Suprapubic skin (tissue), 4 donors: Measurements from ENCODE around the gene TMEFF2. TPM values are rescaled to one million over a fixed set of nuclear protein-coding genes. Genes with fewer than 3 reads are reported as not detected.

Source experiments
- DNase-seq, 2 donors: peaks; one replicate each; pipeline ENCODE4 v3.0.0-alpha.2; 2019; ENCODE audit warnings: low spot score in 2 of 2
- H3K27ac ChIP-seq: fragments of 200-600 bp; sonication (generic); one replicate; pipeline ENCODE4 v1.5.1; 2019
- H3K27me3 ChIP-seq: fragments of 200-600 bp; sonication (generic); one replicate; pipeline ENCODE4 v1.5.1; 2019
- H3K36me3 ChIP-seq: fragments of 200-600 bp; sonication (generic); one replicate; pipeline ENCODE4 v1.5.1; 2019
- H3K4me1 ChIP-seq: fragments of 200-600 bp; sonication (generic); one replicate; pipeline ENCODE4 v1.5.1; 2019
- H3K4me3 ChIP-seq: fragments of 200-600 bp; sonication (generic); one replicate; pipeline ENCODE4 v1.5.1; 2019; ENCODE audit warnings: mild to moderate bottlenecking
- H3K9me3 ChIP-seq: fragments of 200-600 bp; sonication (generic); one replicate; pipeline ENCODE4 v1.5.1; 2019
- EP300 ChIP-seq: sonication (generic); formaldehyde crosslinking; IDR thresholded peaks from one replicate; pipeline ENCODE4 v1.6.1; 2017; ENCODE audit warnings: antibody characterized with exemption
- POLR2A ChIP-seq, 2 donors: fragments of 450-650 bp; IDR thresholded peaks; one replicate each; pipeline ENCODE4 v1.6.1; 2017; ENCODE audit warnings: antibody characterized with exemption in 2 of 2, mild to moderate bottlenecking in 2 of 2, moderate library complexity in 2 of 2
- POLR2AphosphoS5 ChIP-seq, 3 donors: sonication (generic); formaldehyde crosslinking; IDR thresholded peaks; one replicate each; pipeline ENCODE4 v1.6.1; 2017; ENCODE audit warnings: antibody characterized with exemption in 3 of 3
- WGBS: methylation state at CpG from one replicate; pipeline ENCODE4 v1.1.5; 2018; 5-methylcytosine and 5-hydroxymethylcytosine counted together
- total RNA-seq, 4 donors: library from RNA; depleted of rRNA; stranded (reverse); fragments of >200 nt; gene quantifications; one replicate each; pipeline ENCODE4 v1.1.0, GENCODE V29; 2016
- TF ChIP-seq, protein P1 (sequence below), 2 donors: fragments of 200-600 bp in 1 of 2; fragments of 450-650 bp in 1 of 2; sonication (generic) in 1 of 2; IDR thresholded peaks; one replicate each; pipeline ENCODE4 v1.5.1; 2016 to 2019; ENCODE audit warnings: antibody characterized with exemption in 2 of 2, mild to moderate bottlenecking in 1 of 2, moderate library complexity in 1 of 2

Gene TMEFF2
- total RNA-seq, 4 donors from 2014 or later, result 0.36 TPM; not detected in 3

DNA sequence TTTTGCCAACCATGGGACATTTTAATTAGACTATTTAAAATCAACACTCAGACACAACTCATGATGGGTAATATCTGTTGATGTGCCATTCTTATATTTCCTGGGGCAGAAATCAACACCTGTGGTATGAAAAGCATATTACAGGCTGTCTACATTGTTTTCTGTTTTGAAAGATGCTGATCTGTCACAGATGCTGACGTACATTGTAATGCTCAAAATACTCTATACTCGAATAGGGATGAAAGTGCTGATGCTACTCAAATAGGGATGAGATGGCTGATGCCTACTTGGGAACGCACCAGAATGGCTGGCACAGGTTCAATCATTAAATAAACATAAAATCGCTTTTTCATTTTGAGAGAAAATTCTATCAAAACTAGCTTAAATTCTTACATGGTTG lies 41.2 kb downstream of the TMEFF2 start:
- TF ChIP-seq POLR2A (IDR thresholded peaks at IDR 0.05), result no peak
- TF ChIP-seq, protein P1, sequence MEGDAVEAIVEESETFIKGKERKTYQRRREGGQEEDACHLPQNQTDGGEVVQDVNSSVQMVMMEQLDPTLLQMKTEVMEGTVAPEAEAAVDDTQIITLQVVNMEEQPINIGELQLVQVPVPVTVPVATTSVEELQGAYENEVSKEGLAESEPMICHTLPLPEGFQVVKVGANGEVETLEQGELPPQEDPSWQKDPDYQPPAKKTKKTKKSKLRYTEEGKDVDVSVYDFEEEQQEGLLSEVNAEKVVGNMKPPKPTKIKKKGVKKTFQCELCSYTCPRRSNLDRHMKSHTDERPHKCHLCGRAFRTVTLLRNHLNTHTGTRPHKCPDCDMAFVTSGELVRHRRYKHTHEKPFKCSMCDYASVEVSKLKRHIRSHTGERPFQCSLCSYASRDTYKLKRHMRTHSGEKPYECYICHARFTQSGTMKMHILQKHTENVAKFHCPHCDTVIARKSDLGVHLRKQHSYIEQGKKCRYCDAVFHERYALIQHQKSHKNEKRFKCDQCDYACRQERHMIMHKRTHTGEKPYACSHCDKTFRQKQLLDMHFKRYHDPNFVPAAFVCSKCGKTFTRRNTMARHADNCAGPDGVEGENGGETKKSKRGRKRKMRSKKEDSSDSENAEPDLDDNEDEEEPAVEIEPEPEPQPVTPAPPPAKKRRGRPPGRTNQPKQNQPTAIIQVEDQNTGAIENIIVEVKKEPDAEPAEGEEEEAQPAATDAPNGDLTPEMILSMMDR (IDR thresholded peaks at IDR 0.05), result no peak
- no peak for TF ChIP-seq POLR2AphosphoS5 (IDR thresholded peaks at IDR 0.05)
- no peak for TF ChIP-seq EP300
- Histone ChIP-seq H3K27me3 (no peaks in the 10 kb centered on the region), H3K27ac (no peak overlapping the region), H3K9me3 (no peaks in the 10 kb centered on the region), H3K4me3 (no peak overlapping the region), H3K4me1 (no peaks in the 10 kb centered on the region), H3K36me3 (no peaks in the 10 kb centered on the region)
- 86% methylated on average over 4 of the region's 4 CpGs for WGBS
- DNase-seq, result no peak

DNA sequence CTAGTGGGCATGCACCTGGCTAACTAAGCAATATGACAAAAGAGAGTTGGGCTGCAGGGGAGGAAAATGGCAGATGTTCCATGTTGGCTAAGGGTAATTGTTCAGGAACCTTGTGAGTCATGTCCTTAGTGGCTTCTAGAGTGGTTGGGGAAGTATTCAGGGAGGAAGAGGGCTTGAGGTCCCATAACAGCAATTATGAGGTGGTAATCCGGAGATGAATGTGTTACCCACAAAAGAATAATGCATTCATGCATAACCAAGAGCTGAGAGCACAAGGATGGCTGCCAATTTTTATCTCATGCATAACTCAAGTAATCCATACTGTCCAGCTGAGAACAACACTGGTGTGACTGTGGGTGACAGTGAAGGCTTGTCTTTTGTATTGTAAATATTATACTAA lies 42.9 kb downstream of the TMEFF2 start:
- no peaks in the 10 kb centered on the region for H3K27me3 ChIP-seq
- no peaks in the 10 kb centered on the region for H3K36me3 ChIP-seq
- TF ChIP-seq POLR2A (IDR thresholded peaks at IDR 0.05) (no peak), EP300 (no peak), POLR2AphosphoS5 (IDR thresholded peaks at IDR 0.05) (no peak)
- TF ChIP-seq, protein P1 (IDR thresholded peaks at IDR 0.05), result no peak
- H3K4me1 ChIP-seq, result no peaks in the 10 kb centered on the region
- no peak for DNase-seq
- H3K4me3 ChIP-seq, result no peak overlapping the region
- WGBS, result 78% methylated on average over 1 of the region's 1 CpG
- H3K9me3 ChIP-seq, result no peaks in the 10 kb centered on the region
- H3K27ac ChIP-seq, result no peak overlapping the region

DNA sequence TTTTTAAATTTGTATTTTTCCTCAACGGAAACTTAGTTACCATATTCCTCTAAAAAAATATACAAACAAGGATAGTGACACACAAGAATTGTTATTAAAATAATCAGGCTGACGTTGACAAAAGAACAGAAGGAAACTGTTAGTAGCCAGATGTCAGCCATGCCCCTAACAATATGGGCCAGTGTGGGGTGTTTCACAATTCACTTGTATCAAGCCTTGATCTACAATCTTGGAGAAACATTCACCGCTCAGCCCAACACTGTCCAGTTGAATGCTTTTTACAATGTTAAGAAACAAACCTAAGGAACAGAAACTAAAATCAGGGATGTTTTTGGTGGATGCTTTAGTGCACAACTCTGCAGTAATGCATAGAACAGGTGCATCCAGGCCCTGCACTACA lies 44.6 kb downstream of the TMEFF2 start:
- no peak for DNase-seq
- H3K36me3 ChIP-seq, result no peaks in the 10 kb centered on the region
- WGBS, result 77% methylated on average over 3 of the region's 3 CpGs
- H3K27me3 ChIP-seq, result no peaks in the 10 kb centered on the region
- H3K4me1 ChIP-seq, result no peaks in the 10 kb centered on the region
- H3K4me3 ChIP-seq, result no peak overlapping the region
- no peak for TF ChIP-seq EP300
- TF ChIP-seq, protein P1 (IDR thresholded peaks at IDR 0.05), result no peak
- no peak for TF ChIP-seq POLR2AphosphoS5 (IDR thresholded peaks at IDR 0.05)
- no peak for TF ChIP-seq POLR2A (IDR thresholded peaks at IDR 0.05)
- H3K27ac ChIP-seq, result no peak overlapping the region
- H3K9me3 ChIP-seq, result no peaks in the 10 kb centered on the region

DNA sequence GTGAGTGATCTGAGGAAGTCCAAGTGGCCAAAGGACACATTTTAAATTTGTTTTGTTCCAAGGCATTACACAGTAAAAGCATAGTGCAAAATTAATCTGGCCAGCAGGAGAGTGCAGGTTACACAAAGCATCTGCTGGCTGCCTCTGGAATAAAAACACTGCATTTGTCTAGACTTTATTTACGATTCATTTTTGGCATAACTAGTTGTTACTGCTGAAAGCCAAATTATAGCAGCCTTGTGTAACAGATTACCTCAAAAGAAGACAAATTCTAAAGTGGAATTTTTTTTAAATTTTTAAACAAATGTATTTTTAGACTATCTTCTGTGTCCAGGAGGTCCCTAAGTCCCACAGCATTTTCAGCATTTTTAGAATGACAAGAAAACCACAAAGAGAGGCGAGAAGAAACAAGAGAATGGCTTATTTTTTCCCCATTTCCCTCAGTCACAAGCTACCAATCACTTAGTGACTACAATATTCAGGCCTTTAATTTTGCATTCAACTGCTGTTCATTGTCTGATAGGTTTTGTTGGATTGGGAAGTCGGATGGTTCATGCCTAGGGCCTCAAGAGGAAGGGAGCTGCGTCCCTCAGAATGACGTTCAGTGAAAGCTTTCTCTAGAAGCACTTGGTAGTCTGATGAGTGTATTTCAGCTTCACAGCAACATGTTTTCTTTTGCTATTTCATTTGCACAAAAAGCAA lies 46.0 kb downstream of the TMEFF2 start:
- Histone ChIP-seq H3K4me3 (no peak overlapping the region), H3K27ac (peak overlapping the region; percentile 39), H3K4me1 (no peaks in the 10 kb centered on the region), H3K9me3 (no peaks in the 10 kb centered on the region), H3K36me3 (no peaks in the 10 kb centered on the region), H3K27me3 (no peaks in the 10 kb centered on the region)
- 48% methylated on average over 5 of the region's 5 CpGs for WGBS
- TF ChIP-seq POLR2A (IDR thresholded peaks at IDR 0.05) (no peak), POLR2AphosphoS5 (IDR thresholded peaks at IDR 0.05) (no peak), EP300 (no peak)
- TF ChIP-seq, protein P1 (IDR thresholded peaks at IDR 0.05), result no peak
- DNase-seq, result no peak

DNA sequence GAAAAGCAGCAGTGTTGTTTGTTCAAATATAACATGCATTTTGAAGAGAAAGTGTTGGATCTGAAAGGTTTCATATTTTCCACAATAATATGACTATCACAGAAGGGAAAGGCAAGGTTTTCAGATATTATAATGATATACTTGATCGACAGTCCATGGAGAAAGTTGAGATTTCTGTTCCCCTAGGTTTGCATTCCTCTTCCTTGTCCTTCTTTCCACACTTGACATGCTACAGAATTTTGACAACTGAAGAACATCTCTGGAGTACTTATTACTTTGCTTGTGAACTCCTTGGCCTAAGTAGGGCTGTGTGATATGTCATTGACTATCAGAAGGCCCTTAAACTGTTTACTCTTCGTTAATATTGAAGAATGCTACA lies 46.5 kb downstream of the TMEFF2 start:
- H3K9me3 ChIP-seq, result no peaks in the 10 kb centered on the region
- no peak for DNase-seq
- TF ChIP-seq POLR2A (IDR thresholded peaks at IDR 0.05), result no peak
- TF ChIP-seq, protein P1 (IDR thresholded peaks at IDR 0.05), result no peak
- H3K27ac ChIP-seq, result no peak overlapping the region
- H3K36me3 ChIP-seq, result no peaks in the 10 kb centered on the region
- H3K4me1 ChIP-seq, result no peaks in the 10 kb centered on the region
- H3K4me3 ChIP-seq, result no peak overlapping the region
- no peaks in the 10 kb centered on the region for H3K27me3 ChIP-seq
- 67% methylated on average over 2 of the region's 2 CpGs for WGBS
